GM19023 (cell line): ENCODE measurements around the gene SLC20A1.
"Not testable (repeated sequence)": the region's sequence is repeated elsewhere in the genome, so short reads cannot be mapped to it uniquely, and the experiment has no call there.

Experiments used
- ATAC-seq: cut with Tn5 transposase; IDR thresholded peaks from one replicate; pipeline ENCODE4 v1.9.1; 2021; ENCODE audit warnings: mild to moderate bottlenecking, moderate library complexity; ENCODE audit not compliant: unreplicated experiment

SLC20A1 gene

DNA sequence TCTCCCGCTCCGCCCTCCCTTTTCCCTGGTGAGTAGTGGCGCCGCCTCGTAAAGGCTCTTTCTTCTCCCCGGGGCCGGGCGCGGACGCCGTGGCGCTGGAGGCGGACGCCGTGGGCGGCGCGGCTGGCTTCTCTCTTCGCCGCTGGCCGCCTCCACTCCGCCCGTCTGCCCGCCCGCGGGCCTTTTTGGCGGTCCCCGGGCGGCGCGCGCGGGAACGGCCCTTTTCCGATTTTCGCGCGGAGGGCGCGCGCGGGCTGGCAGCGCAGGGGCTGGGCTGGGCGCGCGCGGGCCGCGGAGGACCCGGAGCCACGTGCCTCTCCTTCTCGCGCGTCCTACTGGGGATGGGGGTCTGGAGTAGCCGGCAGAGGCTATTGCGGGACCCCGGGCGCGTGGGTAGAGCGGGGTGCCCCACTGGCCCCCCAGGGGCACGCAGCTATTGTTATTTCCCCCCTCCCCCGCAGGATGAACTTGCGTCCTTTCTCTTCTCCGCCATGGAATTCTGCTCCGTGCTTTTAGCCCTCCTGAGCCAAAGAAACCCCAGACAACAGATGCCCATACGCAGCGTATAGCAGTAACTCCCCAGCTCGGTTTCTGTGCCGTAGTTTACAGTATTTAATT, 472 bp downstream of the SLC20A1 start:
- ATAC-seq: peak; percentile 21

DNA sequence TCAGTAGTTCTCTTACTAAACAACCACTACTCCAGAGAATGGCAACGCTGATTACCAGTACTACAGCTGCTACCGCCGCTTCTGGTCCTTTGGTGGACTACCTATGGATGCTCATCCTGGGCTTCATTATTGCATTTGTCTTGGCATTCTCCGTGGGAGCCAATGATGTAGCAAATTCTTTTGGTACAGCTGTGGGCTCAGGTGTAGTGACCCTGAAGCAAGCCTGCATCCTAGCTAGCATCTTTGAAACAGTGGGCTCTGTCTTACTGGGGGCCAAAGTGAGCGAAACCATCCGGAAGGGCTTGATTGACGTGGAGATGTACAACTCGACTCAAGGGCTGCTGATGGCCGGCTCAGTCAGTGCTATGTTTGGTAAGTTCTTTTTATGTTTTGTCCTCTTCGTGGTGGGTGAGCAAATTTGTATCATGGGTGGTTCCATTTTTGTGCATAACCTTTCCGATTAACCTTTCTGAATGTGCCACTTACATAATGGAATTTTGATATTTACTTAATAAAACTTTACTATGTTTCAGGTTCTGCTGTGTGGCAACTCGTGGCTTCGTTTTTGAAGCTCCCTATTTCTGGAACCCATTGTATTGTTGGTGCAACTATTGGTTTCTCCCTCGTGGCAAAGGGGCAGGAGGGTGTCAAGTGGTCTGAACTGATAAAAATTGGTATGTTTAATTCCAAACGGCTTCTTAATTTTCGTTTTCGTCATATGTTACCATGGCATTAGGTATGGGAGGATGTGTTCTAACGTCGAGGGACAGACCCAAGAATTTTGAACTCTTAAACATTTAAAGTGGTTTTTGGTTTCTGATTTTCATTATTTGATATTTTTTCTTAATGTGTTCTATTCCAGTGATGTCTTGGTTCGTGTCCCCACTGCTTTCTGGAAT, 1.3 kb downstream of the SLC20A1 start:
- ATAC-seq: no peak

DNA sequence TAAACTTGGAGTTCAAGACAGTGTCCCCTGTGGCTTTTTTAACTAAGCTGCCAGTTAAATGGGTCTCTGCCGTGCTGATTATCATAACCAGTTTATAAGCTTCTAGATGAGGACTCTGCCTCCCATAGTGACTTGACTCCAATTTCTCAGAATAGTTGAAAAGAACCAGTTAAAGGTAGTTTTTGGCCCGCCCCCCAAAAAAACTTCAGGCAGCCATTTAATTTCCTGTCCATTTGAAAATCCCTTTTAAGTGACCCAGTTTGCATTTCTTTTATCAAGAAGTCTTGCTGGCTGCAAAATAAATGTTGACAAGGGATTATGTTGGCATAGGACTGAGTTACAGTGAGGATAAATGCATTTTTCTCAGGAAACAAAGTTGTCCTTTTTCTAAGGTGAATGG, 2.3 kb downstream of the SLC20A1 start:
- no peak for ATAC-seq

DNA sequence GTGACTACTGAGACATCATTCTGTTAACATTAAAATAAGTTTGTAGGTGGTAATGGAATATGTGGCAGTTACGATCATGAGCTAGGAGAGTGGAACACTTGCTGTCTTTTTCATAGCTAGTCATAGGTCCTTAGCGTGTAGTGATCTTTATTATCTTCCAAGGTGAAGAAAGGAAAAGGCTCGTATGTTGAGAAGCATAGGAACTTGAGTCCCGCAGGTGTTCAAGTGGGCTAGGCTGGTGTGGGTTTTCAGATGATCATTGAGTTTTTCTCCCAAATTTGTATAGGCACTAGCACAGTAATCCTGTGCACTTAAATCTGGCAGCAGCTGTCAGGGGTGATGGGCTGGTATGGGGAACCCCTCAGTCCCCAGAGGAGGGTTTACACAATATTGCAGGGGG, 10.9 kb downstream of the SLC20A1 start:
- no peak for ATAC-seq

DNA sequence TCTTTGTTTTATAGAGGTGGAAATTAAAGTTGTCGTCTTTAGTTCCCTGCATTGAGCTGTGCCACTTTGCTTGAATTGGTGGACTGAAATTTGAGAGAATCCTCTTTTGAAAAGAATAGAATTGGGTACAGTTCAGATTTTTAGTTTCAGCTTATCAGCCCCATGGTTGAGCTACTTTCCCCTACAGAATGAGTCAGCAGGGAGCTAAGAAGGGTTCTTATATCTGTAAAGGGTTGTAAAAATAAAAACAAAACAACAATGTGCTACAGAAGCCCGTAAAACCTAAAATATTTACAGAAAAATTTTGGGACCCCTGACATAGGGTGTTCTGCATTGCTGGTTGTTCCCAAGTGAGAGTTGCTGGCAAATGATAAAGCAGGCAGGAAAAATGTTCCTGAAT, 12.6 kb downstream of the SLC20A1 start:
- ATAC-seq: no peak

DNA sequence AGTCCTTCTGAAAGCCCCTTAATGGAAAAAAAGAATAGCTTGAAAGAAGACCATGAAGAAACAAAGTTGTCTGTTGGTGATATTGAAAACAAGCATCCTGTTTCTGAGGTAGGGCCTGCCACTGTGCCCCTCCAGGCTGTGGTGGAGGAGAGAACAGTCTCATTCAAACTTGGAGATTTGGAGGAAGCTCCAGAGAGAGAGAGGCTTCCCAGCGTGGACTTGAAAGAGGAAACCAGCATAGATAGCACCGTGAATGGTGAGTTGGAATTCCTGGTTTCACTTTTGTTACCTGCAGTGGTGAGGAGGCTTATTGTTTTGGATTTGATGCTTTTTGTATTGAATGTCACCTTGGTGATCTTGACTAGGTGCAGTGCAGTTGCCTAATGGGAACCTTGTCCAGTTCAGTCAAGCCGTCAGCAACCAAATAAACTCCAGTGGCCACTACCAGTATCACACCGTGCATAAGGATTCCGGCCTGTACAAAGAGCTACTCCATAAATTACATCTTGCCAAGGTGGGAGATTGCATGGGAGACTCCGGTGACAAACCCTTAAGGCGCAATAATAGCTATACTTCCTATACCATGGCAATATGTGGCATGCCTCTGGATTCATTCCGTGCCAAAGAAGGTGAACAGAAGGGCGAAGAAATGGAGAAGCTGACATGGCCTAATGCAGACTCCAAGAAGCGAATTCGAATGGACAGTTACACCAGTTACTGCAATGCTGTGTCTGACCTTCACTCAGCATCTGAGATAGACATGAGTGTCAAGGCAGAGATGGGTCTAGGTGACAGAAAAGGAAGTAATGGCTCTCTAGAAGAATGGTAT, 13.3 kb downstream of the SLC20A1 start:
- ATAC-seq: no peak

DNA sequence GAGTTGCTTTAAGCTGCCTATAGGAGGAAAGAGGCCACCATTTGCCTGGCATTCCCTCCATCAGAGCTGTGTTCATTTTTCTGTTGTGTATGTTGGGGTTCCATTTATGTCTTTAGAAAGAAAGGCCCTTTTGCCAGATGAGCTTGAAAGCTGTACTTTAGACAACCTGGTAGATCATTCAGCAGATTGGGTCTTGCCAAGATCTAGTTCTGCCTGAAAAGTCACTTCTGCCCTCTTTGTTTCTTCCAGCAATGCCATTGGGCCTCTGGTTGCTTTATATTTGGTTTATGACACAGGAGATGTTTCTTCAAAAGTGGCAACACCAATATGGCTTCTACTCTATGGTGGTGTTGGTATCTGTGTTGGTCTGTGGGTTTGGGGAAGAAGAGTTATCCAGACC, 14.4 kb downstream of the SLC20A1 start:
- ATAC-seq: no peak

DNA sequence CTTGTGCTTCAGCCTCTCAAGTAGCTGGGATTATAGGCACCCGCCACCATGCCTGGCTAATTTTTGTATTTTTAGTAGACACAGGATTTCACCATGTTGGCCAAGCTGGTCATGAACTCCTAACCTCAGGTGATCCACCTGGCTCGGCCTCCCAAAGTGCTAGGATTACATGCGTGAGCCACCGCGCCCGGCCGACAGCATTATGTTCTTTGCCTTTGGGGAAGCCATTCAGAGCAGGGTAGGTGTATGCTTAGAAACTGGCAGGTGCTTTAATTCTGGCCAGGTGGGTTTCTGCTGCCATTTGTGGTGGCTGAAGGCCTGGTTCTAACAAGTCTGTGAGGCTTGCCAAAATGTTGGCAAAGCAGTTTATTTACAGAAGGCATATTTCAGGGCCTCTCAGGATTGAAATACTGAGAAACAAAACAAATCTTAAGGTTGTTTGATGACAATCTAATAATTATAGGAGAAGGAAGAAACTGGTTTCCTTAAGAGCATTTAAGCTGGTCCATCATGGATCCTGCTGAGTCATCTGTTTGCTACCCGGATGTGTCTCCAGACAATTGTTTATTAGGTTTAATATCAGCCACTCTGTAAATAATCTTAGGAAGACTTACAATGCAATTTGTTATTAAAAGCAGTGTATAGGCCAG, 16.0 kb downstream of the SLC20A1 start:
- ATAC-seq: no peak

DNA sequence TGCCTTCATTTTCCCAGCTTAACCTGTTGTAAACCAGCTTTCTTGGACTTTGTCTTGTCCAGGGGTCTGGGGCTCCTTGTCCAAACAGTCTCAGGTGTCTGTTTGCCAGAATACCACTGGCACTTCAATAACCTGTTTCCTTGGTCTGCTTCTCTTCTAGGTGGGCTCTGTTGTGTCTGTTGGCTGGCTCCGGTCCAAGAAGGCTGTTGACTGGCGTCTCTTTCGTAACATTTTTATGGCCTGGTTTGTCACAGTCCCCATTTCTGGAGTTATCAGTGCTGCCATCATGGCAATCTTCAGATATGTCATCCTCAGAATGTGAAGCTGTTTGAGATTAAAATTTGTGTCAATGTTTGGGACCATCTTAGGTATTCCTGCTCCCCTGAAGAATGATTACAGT, 17.0 kb downstream of the SLC20A1 start:
- ATAC-seq: no peak

DNA sequence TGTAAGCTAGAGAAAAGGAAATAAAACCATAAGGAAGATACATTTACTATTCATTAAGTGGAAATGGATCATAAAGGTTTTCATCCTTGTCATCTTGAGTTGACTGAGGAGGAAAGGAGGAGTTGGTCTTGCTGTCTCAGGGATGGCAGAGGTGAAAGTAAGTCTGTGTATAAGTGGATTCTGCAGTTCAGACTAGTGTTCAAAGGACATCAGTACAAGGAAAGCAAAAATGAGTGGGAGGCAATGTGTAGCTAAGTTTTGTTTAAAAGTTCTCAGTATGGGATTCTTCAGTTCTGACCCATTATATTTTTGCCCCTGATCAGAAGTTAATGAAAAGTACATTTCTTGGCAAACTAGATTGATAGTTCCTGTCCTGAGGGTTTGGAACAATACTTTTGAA, 18.9 kb downstream of the SLC20A1 start:
- no peak for ATAC-seq

DNA sequence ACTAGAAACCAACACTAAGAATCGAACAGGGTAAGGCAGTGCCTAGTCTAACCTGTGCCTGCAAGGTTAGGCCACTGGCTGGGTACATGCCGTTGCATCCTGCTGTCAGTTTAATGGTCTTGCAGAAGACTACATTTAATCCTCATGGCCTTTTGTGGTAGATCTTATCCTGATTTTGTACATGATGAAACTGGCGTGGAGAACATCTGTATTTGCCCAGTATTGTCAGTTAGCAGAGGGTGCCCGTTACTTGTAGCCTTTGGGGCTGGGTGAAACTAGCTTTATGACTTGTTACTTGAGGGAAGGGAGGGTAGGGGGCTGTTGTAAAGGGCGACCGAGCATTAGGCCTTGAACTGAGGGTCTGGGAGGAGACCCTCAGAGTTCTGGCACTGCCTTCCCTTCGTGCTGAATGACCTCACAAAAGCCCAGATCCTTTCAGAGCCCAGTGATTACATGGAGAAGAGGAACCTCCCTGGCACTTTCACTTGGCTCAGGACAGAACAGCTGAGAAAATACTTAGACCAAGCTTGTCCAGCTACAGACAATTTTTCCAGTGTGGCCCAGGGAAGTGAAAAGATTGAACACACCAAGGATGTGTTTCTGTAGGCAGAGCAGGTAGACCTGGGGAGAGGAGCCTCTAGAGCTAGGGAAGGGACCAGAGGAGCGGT, 19.5 kb downstream of the SLC20A1 start:
- ATAC-seq: no peak

DNA sequence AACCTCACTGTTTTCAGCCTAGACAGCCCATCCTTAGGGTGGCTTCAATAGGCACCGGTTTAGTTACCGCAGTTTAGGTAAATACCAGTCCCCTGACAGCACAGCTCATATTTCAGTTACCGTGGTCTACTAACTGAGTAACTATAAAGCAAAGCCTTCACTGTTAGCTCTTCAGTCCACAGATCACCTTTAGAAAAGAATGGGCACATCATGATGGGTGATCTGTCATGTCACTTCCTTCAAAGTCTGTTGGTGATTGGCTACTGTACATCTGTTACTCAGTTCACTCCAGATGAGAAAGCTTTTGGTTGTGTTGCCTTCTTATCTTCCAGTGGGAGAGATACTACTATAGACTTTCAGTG, 21.0 kb downstream of the SLC20A1 start:
- ATAC-seq: no peak

DNA sequence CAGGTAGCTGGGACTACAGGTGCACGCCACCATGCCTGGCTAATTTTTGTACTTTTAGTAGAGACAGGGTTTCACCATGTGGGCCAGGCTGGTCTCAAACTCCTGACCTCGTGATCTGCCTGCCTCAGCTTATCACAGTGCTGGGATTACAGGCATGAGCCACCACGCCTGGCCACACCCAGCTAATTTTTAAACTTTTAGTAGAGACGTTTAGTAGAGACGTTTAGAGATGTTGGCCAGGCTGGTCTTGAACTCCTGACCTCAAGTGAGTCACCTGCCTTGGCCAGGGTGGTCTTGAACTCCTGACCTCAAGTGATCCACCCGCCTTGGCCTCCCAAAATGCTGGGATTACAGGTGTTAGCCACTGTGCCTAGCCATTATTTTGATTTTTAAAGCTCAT, 21.8 kb downstream of the SLC20A1 start:
- not testable (repeated sequence) for ATAC-seq

DNA sequence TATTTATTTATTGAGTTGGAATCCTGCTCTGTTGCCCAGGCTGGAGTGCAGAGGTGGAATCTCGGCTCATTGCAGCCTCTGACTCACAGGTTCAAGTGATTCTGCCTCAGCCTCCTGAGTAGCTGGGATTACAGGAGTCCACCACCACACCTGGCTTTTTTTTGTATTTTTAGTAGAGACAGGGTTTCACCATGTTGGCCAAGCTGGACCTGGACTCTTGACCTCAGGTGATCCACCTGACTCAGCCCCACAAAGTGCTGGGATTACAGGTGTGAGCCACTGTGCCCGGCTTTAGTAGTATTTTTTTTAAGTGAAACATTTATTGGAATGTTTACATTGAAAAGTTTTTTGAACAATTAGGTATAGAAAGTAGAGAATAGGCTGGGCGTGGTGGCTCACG, 23.9 kb downstream of the SLC20A1 start:
- ATAC-seq: no peak

DNA sequence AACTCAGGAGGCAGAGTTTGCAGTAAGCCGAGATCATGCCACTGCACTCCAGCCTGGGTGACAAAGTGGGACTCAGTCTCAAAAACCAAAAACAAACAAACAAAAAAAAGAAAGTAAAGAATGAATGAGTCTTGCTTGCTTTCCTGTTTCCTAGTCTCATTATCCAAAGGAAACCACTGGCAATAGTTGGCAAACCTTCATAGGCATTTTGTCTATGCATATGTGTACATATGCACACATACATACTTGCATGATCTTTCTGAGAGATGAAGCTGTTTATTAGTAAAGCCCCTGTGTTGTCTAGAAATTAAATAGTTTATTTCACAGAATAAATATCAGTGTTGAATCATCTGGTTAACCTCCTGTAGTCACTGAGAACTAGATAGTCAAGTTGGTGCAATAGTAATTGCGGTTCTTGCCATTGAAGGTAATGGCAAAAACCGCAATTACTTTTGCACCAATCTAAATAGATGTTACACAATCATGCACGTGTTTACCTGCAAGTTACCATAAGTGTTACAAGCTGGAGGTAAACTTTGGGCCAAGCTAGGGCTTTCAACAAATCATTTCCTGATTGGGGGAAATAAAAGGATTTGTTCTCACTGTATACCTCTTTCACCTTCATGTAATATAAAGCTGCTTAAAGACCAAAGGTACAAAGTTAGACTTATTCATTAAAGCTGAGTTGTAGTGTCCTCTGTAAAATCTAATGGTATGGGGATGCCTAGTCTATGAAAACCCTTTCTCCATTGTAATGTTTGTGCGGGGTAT, 24.7 kb downstream of the SLC20A1 start:
- ATAC-seq: no peak

DNA sequence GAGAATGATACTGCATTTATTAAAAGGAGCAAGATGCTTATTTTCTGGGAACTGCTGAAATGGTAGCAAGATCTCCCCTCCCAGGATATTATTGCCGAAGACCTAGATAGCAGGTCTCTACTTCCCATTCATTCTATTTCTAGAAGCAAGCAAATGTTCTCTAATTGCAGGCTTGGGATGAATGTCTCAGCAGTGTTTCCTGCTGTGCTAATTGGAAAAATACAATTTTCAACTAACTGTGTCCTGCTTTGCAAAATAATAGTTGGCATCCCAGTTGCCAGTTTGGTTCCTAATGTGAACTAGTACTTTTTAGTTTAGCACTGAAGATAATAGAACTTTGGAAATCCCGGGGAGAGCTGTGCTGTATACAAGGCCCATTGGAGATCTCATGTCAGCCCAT, 26.1 kb downstream of the SLC20A1 start:
- no peak for ATAC-seq

DNA sequence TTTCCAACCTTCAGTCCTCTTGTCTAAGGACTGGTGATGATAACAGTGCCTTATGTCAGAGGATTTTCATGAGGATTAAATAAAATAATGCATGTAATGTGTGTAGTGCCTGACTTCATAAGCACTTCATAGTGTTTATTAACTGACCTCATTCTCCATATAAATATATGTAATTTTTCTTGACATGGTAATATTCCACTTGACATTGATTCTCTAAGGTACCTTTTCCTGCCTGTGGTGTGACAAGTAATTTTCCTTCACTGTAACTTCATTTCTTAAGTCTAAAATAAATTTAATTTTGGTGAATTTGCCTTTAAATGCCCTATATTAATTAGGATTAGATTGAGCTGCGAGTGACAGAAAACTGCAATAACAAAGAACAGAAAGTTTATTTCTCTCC, 27.3 kb downstream of the SLC20A1 start:
- no peak for ATAC-seq

DNA sequence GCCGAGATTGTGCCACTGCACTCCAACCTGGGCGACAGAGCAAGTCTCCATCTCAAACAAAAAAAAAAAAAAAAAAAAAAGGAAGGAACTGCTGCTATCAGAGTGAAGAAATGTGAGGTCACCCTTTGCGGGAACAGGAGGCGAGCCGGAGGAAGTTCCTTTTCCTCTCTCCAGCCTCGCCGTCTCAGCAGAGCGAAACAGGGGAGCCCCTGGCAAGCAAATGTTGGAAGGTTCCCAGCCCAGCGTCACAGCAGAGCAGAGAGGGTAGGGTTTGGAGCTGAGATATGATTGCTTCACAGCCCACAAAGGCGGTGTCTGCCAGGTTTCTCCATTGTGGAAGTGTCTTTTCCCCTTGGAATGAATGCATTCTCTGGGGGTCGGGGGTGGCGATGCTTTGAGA, 28.5 kb downstream of the SLC20A1 start:
- no peak for ATAC-seq

DNA sequence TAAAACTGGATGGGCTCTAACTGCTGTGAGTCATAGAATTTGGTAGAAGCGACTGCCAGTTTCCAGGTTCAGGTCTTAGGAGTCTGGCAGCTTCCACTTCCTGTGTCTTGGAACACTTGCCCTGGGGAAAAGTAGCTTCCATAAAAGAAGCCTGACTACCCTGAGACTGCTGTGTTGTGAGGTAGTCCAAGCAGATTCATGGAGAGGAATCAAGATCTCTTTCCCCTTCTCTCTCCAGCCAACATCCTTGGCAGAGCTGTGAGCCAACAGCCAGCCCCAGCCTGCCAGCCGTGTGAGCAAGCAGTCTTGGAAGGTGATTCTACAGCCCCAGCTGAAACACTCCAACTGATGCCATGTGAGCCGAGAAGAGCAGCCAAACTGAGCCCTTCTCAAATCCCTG, 33.7 kb downstream of the SLC20A1 start:
- ATAC-seq: no peak

DNA sequence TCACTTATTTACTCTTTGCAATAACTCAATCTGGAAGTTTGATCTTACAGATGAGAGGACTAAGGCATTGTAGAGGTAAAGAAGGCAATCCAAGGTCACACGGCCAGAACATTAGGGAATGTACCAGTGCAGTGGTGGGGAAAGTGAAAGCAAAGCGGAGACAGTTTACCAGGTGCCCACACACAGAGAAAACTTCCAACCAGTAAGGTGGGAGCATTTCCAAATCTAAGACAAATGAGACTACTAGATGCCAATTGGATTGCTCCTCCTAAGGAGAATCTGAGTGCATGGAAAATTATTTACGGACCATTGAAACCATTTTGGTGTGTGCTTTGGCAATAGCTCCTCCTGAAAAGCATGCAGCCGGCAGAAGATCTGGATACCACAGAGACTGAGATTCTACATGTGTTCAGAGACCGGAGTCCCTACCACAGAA, 34.9 kb downstream of the SLC20A1 start:
- ATAC-seq: no peak
